NT2/D1 (cell line): ENCODE data around the gene MAL.

ENCODE experiments used
- SUZ12 ChIP-seq: IDR thresholded peaks from 2 replicates; pipeline ENCODE4 v1.6.1; 2011; ENCODE audit not compliant: insufficient read length, insufficient read depth; ENCODE audit errors: extremely low read depth
- YY1 ChIP-seq: IDR thresholded peaks from 2 replicates; pipeline ENCODE4 v1.6.1; 2011; ENCODE audit not compliant: insufficient read length, insufficient read depth
- ZNF274 ChIP-seq: IDR thresholded peaks from 2 replicates; pipeline ENCODE4 v1.6.1; 2011; ENCODE audit warnings: mild to moderate bottlenecking, low read depth, low read length

DNA sequence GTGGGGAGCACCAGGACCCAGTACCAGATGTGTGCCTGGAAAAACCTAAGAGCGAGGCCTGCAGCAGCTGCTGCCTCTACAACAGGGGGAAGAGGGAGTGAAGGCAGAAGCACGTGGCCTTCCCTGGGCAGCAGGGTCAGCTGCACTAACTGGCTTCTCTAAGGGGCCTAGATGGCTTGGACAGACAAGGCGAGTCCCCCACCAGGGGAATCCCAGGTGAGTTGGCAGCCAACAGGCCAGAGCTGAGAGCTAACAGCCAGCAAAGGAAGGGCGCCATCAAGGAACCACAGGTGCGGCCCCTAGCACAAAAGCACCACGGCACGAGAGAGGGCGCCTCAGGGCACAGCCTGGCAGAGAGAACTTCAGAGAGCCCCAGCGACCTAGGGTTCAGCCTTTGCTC lies 19.8 kb upstream of the MAL start:
- TF ChIP-seq ZNF274 (no peak), SUZ12 (no peak), YY1 (no peak)
